ENCODE results near the gene NRDE2. TPM values are rescaled to one million over a fixed set of nuclear protein-coding genes. Genes with fewer than 3 reads are reported as not detected.

Gene NRDE2
- total RNA-seq, 1 donor from 2014 or later, result 35.3 TPM

DNA sequence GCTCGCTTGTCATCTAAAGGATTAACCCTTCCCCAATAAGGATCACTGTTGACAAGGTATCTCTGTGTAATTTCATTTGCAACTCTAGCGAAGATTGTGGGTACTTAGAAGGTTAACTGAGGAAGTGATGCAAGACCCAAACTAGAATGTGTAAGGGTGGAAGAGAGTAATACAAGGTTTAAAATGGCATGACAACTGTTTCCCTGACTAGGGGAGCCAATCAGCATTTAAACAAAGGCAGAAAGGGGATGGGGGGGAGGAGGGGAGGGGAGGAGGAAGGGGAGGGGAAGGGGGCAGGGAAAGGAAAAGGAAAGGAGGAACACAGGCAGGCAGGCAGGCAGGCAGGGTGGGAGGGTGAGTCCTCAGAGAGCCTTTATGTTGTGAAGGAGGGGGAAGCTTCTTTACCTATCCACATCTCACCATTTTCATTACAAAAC lies 31.1 kb downstream of the NRDE2 start:
- H3K4me1 Mint-ChIP-seq, result peaks cover 6% of the 10 kb centered on the region
- ChIA-PET CTCF (interaction anchor here (1.2 to 1.9 kb wide), 3 partner anchors 397 to 458 kb away, joined by 4 to 12 read pairs (median 12); no protein-coding TSS in a partner anchor), POLR2A (interaction anchor here (0.6 to 1.6 kb wide), 2 partner anchors 31 to 83 kb away, joined by 3 to 4 read pairs; partner anchors contain the start of gene NRDE2)
- ATAC-seq (ENCODE audit: low read depth), result no peak
- H3K9me3 Mint-ChIP-seq, result no peaks in the 10 kb centered on the region
- no peak for DNase-seq
- H3K27me3 Mint-ChIP-seq, result no peaks in the 10 kb centered on the region
- no peak overlapping the region for H3K27ac Mint-ChIP-seq
- no peak overlapping the region for H3K4me3 Mint-ChIP-seq
- intact Hi-C loops (cut with micrococcal nuclease), result loop anchor here (1.0 kb wide), 3 partner anchors 98 to 458 kb away; no protein-coding TSS in a partner anchor
- peaks cover 81% of the 10 kb centered on the region for H3K36me3 Mint-ChIP-seq (ENCODE audit: low read depth)
- TF ChIP-seq, protein P1, sequence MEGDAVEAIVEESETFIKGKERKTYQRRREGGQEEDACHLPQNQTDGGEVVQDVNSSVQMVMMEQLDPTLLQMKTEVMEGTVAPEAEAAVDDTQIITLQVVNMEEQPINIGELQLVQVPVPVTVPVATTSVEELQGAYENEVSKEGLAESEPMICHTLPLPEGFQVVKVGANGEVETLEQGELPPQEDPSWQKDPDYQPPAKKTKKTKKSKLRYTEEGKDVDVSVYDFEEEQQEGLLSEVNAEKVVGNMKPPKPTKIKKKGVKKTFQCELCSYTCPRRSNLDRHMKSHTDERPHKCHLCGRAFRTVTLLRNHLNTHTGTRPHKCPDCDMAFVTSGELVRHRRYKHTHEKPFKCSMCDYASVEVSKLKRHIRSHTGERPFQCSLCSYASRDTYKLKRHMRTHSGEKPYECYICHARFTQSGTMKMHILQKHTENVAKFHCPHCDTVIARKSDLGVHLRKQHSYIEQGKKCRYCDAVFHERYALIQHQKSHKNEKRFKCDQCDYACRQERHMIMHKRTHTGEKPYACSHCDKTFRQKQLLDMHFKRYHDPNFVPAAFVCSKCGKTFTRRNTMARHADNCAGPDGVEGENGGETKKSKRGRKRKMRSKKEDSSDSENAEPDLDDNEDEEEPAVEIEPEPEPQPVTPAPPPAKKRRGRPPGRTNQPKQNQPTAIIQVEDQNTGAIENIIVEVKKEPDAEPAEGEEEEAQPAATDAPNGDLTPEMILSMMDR (IDR thresholded peaks at IDR 0.05), result no peak

DNA sequence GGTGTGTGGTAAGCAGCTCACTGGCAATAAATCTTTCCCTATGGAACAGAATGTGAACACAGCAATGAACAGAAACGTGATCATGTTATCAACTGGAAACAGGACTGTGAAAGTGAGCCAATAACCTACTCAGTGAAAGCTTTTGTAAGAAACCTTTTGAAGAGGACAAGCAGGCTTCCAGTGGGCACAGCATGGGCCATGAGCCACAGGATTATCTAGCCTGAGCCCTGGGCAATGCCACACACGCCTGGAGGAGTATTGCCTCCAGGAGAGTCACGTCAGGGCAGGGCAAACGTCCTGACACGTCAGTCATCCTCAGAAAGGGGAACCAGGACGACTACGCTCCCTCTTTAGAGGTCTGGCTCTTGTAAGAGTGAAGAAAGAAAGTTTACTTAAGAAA lies 32.3 kb downstream of the NRDE2 start:
- Mint-ChIP-seq H3K36me3 (ENCODE audit: low read depth) (peaks cover 77% of the 10 kb centered on the region), H3K9me3 (no peaks in the 10 kb centered on the region), H3K4me1 (peaks cover 6% of the 10 kb centered on the region), H3K27me3 (no peaks in the 10 kb centered on the region), H3K4me3 (no peak overlapping the region), H3K27ac (no peak overlapping the region)
- ChIA-PET POLR2A (no interaction called here), CTCF (interaction anchor here (1.2 kb wide), 1 partner anchor 398 kb away, joined by 5 read pairs; no protein-coding TSS in a partner anchor)
- DNase-seq (no peak), ATAC-seq (ENCODE audit: low read depth) (no peak)
- TF ChIP-seq, protein P1 (IDR thresholded peaks at IDR 0.05), result no peak
- intact Hi-C loops (cut with micrococcal nuclease), result no loop called here

DNA sequence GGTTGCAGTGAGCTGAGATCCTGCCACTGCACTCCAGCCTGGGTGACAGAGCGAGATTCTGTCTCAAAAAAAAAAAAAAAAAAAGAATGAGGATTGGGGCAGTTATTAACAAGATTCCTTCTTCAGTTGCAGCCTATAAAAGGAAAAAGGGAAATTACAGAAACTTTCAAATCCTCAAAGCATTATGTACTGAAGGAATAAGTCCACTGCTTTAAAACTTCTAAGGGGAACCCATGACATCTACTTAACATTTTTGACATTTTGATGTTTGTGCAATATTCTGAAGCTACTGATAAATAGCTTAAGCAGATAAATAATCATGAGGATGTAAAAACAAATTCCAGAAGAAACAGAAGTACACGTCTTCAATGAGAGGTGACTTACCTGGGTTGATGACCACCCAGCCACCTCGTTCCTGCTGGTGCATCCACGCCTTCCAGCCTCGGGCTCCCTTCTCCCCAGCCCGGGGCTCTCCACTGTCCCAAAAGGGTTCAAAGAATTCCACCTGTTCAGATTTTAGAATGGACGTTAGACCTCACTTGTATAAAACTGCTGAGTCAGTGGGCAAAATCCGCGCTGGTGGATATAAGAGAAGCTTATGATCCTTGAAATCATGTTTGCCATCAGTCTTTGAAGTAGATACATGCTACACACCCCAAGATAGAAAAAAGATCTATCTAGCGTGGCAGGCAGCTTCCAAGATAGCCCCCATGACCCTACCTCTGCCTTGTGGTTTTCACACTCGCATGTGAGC lies 33.7 kb downstream of the NRDE2 start:
- Mint-ChIP-seq H3K9me3 (no peaks in the 10 kb centered on the region), H3K4me1 (peaks cover 6% of the 10 kb centered on the region), H3K4me3 (no peak overlapping the region), H3K27ac (no peak overlapping the region), H3K27me3 (no peaks in the 10 kb centered on the region), H3K36me3 (ENCODE audit: low read depth) (peaks cover 75% of the 10 kb centered on the region)
- DNase-seq (no peak), ATAC-seq (ENCODE audit: low read depth) (no peak)
- CTCF ChIA-PET, result interaction anchor here (1.2 kb wide), 1 partner anchor 400 kb away, joined by 5 read pairs; no protein-coding TSS in a partner anchor
- TF ChIP-seq, protein P1 (IDR thresholded peaks at IDR 0.05), result no peak
- intact Hi-C loops (cut with micrococcal nuclease), result no loop called here
- POLR2A ChIA-PET, result no interaction called here

DNA sequence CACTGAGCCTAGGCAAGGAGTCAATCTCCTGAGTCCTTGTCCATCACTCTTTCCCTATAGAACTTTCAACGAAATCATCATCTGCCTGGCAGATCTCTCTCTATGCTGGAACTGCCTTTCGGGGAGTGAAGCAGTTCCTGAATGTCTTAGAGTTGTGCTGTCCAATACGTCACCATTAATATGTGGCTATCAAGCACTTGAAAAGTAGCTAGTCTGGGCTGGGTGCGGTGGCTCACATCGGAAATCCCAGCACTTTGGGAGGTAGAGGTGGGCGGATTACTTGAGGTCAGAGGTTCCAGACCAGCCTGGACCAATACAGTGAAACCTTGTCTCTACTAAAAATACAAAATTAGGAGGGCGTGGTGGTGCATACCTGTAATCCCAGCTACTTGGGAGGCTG lies 35.1 kb downstream of the NRDE2 start:
- intact Hi-C loops (cut with micrococcal nuclease), result no loop called here
- H3K36me3 Mint-ChIP-seq (ENCODE audit: low read depth), result peaks cover 75% of the 10 kb centered on the region
- ChIA-PET POLR2A (no interaction called here), CTCF (no interaction called here)
- H3K27ac Mint-ChIP-seq, result no peak overlapping the region
- TF ChIP-seq, protein P1 (IDR thresholded peaks at IDR 0.05), result no peak
- no peak for ATAC-seq (ENCODE audit: low read depth)
- H3K4me1 Mint-ChIP-seq, result peaks cover 4% of the 10 kb centered on the region
- no peaks in the 10 kb centered on the region for H3K27me3 Mint-ChIP-seq
- H3K4me3 Mint-ChIP-seq, result no peak overlapping the region
- no peaks in the 10 kb centered on the region for H3K9me3 Mint-ChIP-seq
- DNase-seq, result no peak

DNA sequence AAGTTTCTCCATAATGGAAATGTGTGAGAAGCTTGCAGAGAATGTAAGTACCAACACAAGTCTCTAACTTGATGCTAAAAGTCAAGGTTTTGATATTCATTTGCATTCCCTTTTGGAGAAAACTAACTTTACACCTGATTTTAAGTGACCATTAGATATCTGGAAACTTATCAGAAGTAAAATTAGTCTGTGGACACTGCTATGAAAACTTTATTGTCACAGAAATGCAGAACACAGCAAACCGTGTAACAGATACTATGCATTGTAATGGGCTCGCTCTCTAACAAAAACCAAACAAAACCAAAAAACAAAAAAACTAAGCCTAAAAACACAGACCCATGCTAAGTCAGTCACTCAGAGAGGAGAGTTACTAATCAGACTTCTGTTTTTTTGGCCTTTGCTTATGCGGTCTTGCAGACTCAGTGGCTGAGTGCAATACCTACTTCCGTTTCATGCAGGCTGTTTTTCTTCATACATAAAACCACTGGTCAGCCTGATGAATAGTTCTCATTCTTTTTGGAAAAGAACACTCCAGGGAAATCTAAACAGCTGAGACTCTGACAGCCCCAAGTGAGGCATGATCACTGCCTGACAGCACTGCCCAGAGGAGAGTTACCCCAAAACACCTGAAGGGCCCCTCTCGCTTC lies 35.7 kb downstream of the NRDE2 start:
- peaks cover 75% of the 10 kb centered on the region for H3K36me3 Mint-ChIP-seq (ENCODE audit: low read depth)
- intact Hi-C loops (cut with micrococcal nuclease), result no loop called here
- POLR2A ChIA-PET, result no interaction called here

More for the DNA sequence above, 35.7 kb downstream of the NRDE2 start:
- CTCF ChIA-PET, result no interaction called here
- no peaks in the 10 kb centered on the region for H3K27me3 Mint-ChIP-seq
- no peaks in the 10 kb centered on the region for H3K9me3 Mint-ChIP-seq
- no peak overlapping the region for H3K4me3 Mint-ChIP-seq
- peaks cover 2% of the 10 kb centered on the region for H3K4me1 Mint-ChIP-seq
- TF ChIP-seq, protein P1 (IDR thresholded peaks at IDR 0.05), result no peak
- DNase-seq, result no peak
- H3K27ac Mint-ChIP-seq, result no peak overlapping the region
- no peak for ATAC-seq (ENCODE audit: low read depth)
